ENCODE measurements around the gene ZNF787.

DNA sequence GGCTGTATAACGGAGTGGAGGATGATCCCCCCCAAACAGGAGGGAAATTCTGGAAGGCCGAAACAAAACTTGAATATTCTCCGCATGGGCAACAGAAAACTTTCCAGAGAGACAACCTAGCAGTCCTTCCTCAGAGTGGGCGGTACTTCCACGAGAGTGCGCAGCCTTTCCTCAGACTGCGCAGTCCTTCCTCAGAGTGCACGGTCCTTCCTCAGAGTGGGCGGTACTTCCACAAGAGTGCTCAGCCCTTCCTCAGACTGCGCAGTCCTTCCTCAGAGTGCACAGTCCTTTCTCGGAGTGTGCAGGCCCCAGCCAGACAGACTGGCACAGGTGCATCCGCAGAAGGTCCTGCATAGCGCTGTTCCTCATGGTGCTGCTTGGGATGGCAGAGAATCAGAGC is 42.0 kb upstream of the ZNF787 start:
- no peak for TF ChIP-seq POLR2A (IDR thresholded peaks at IDR 0.05)
- TF ChIP-seq, protein P1, sequence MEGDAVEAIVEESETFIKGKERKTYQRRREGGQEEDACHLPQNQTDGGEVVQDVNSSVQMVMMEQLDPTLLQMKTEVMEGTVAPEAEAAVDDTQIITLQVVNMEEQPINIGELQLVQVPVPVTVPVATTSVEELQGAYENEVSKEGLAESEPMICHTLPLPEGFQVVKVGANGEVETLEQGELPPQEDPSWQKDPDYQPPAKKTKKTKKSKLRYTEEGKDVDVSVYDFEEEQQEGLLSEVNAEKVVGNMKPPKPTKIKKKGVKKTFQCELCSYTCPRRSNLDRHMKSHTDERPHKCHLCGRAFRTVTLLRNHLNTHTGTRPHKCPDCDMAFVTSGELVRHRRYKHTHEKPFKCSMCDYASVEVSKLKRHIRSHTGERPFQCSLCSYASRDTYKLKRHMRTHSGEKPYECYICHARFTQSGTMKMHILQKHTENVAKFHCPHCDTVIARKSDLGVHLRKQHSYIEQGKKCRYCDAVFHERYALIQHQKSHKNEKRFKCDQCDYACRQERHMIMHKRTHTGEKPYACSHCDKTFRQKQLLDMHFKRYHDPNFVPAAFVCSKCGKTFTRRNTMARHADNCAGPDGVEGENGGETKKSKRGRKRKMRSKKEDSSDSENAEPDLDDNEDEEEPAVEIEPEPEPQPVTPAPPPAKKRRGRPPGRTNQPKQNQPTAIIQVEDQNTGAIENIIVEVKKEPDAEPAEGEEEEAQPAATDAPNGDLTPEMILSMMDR (IDR thresholded peaks at IDR 0.05): no peak
- TF ChIP-seq POLR2AphosphoS5 (IDR thresholded peaks at IDR 0.05): no peak
